Mesenchymal stem cell (in vitro differentiated cells and primary cell): ENCODE data around the gene PTPRG.

Experiments
- DNase-seq: peaks from one replicate; pipeline ENCODE4 v3.0.0-alpha.2; 2013
- H2AFZ ChIP-seq: one replicate; pipeline ENCODE4 v1.6.1; 2013; ENCODE audit warnings: low read depth, mild to moderate bottlenecking, control low read depth, inconsistent platforms, low read length, moderate library complexity
- H2AK5ac ChIP-seq: 2 replicates; pipeline ENCODE4 v1.6.1; 2013; ENCODE audit warnings: low read length, moderate library complexity, mild to moderate bottlenecking, inconsistent platforms; ENCODE audit not compliant: severe bottlenecking
- H2BK120ac ChIP-seq: one replicate; pipeline ENCODE4 v1.6.1; 2013; ENCODE audit warnings: low read depth, mild to moderate bottlenecking, inconsistent platforms, low read length, moderate library complexity
- H2BK12ac ChIP-seq, 2 experiments: one replicate each; pipeline ENCODE4 v1.6.1; 2013; ENCODE audit warnings: inconsistent platforms in 2 of 2, low read length in 2 of 2, mild to moderate bottlenecking in 2 of 2, moderate library complexity in 2 of 2, control low read depth in 1 of 2
- H2BK15ac ChIP-seq: one replicate; pipeline ENCODE4 v1.6.1; 2013; ENCODE audit warnings: mild to moderate bottlenecking, low read depth, inconsistent platforms; ENCODE audit not compliant: poor library complexity, severe bottlenecking
- H2BK5ac ChIP-seq: 2 replicates; pipeline ENCODE4 v1.6.1; 2013; ENCODE audit warnings: low read depth, mild to moderate bottlenecking, low read length, control low read depth, inconsistent platforms; ENCODE audit not compliant: poor library complexity, severe bottlenecking
- H3K14ac ChIP-seq, 2 experiments: one replicate each; pipeline ENCODE4 v1.6.1; 2013; ENCODE audit warnings: inconsistent platforms in 2 of 2, low read length in 2 of 2, control low read depth in 1 of 2, mild to moderate bottlenecking in 1 of 2, moderate library complexity in 1 of 2
- H3K18ac ChIP-seq, 2 experiments: one replicate each; pipeline ENCODE4 v1.6.1; 2013; ENCODE audit warnings: inconsistent platforms in 2 of 2, low read length in 2 of 2, control low read depth in 1 of 2, low read depth in 1 of 2, mild to moderate bottlenecking in 1 of 2
- H3K23ac ChIP-seq, 2 experiments: one replicate each; pipeline ENCODE4 v1.6.1; 2013; ENCODE audit warnings: inconsistent platforms in 2 of 2, low read length in 2 of 2, mild to moderate bottlenecking in 2 of 2, moderate library complexity in 2 of 2, control low read depth in 1 of 2
- H3K27ac ChIP-seq: 2 replicates; pipeline ENCODE4 v1.5.1; 2013; ENCODE audit warnings: mild to moderate bottlenecking, moderate library complexity, low read length, control low read depth, inconsistent platforms; ENCODE audit not compliant: poor library complexity, severe bottlenecking
- H3K27me3 ChIP-seq, 2 experiments: 2 replicates each; pipeline versions ENCODE4 v1.6.1 to v1.7.0; 2013; ENCODE audit warnings: low read length in 2 of 2, mild to moderate bottlenecking in 2 of 2, moderate library complexity in 2 of 2, control low read depth in 1 of 2, inconsistent platforms in 1 of 2; ENCODE audit not compliant: control insufficient read depth in 1 of 2, insufficient read depth in 1 of 2
- H3K36me3 ChIP-seq, 2 experiments: 2 replicates each; pipeline versions ENCODE4 v1.6.1 to v1.7.0; 2013; ENCODE audit warnings: low read length in 2 of 2, control low read depth in 1 of 2, inconsistent platforms in 1 of 2, low read depth in 1 of 2, mild to moderate bottlenecking in 1 of 2; ENCODE audit not compliant: insufficient read depth in 2 of 2, control insufficient read depth in 1 of 2
- H3K4ac ChIP-seq, 2 experiments: one replicate each; pipeline ENCODE4 v1.6.1; 2013; ENCODE audit warnings: inconsistent platforms in 2 of 2, low read length in 2 of 2, mild to moderate bottlenecking in 2 of 2, moderate library complexity in 2 of 2, control low read depth in 1 of 2, low read depth in 1 of 2
- H3K4me1 ChIP-seq: 2 replicates; pipeline ENCODE4 v1.6.1; 2013; ENCODE audit warnings: low read depth, low read length, control low read depth; ENCODE audit not compliant: control insufficient read depth, insufficient read depth
- H3K4me2 ChIP-seq: 2 replicates; pipeline ENCODE4 v1.6.1; 2013; ENCODE audit warnings: low read length, mild to moderate bottlenecking, inconsistent platforms; ENCODE audit not compliant: poor library complexity, severe bottlenecking
- H3K4me3 ChIP-seq, 2 experiments: 2 replicates each; pipeline versions ENCODE4 v1.5.1 to v1.7.0; 2013; ENCODE audit warnings: low read length in 2 of 2, mild to moderate bottlenecking in 2 of 2, control low read depth in 1 of 2, low read depth in 1 of 2; ENCODE audit not compliant: insufficient read depth in 1 of 2
- H3K79me1 ChIP-seq: replicated peaks from 2 replicates; pipeline ENCODE4 v1.6.1; 2013; ENCODE audit warnings: mild to moderate bottlenecking, control low read depth, low read length, inconsistent platforms; ENCODE audit not compliant: poor library complexity, severe bottlenecking
- H3K9ac ChIP-seq: 2 replicates; pipeline ENCODE4 v1.7.0; 2013; ENCODE audit warnings: mild to moderate bottlenecking, low read length, moderate library complexity
- H3K9me3 ChIP-seq: 2 replicates; pipeline ENCODE4 v1.7.0; 2013; ENCODE audit warnings: mild to moderate bottlenecking, low read length; ENCODE audit not compliant: control insufficient read depth
- H4K8ac ChIP-seq: one replicate; pipeline ENCODE4 v1.6.1; 2013; ENCODE audit warnings: inconsistent platforms, mild to moderate bottlenecking, low read length, moderate library complexity
- H4K91ac ChIP-seq: one replicate; pipeline ENCODE4 v1.6.1; 2013; ENCODE audit warnings: mild to moderate bottlenecking, low read length, inconsistent platforms
- WGBS: methylation state at CpG from one replicate; pipeline ENCODE4 v1.1.7; 2013; ENCODE audit warnings: mixed read lengths; 5-methylcytosine and 5-hydroxymethylcytosine counted together

The PTPRG gene

DNA sequence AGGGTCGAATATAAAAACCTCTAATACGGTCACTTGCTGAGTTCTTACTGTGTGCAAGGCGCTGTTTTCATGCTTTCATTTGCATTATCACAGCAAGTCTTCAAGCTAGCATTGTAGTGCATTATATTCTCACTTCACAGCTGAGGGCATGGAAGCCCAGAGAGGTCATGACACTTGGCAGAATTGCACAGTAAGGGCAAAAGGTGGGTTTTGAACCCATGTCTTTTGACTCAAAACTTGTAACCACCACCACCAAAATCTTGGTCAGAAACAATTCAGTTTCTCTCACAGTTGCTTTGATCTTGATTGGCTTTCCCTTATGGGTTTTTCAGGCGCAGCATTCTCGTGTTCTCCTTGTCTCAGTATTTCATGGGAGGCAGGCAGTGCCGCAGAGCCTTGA, 371.1 kb downstream of the PTPRG start:
- H3K18ac ChIP-seq, result no peak overlapping the region
- H3K4me2 ChIP-seq, result no peak overlapping the region
- no peak overlapping the region for H2AK5ac ChIP-seq
- H2BK120ac ChIP-seq, result no peak overlapping the region
- no peak for DNase-seq
- no peak overlapping the region for H3K14ac ChIP-seq
- peaks cover 39% of the 10 kb centered on the region for H3K79me1 ChIP-seq
- H2BK12ac ChIP-seq, result no peak overlapping the region
- H3K27ac ChIP-seq, result no peak overlapping the region
- no peak overlapping the region for H3K9ac ChIP-seq
- H3K4ac ChIP-seq, result no peak overlapping the region
- H3K4me1 ChIP-seq, result peaks cover 1% of the 10 kb centered on the region
- H4K8ac ChIP-seq, result no peak overlapping the region
- no peak overlapping the region for H2BK15ac ChIP-seq
- H4K91ac ChIP-seq, result no peak overlapping the region
- H3K4me3 ChIP-seq, result no peak overlapping the region
- no peak overlapping the region for H2AFZ ChIP-seq
- no peak overlapping the region for H2BK5ac ChIP-seq
- H3K9me3 ChIP-seq, result peaks cover 10% of the 10 kb centered on the region
- no peaks in the 10 kb centered on the region for H3K27me3 ChIP-seq
- H3K23ac ChIP-seq, result no peak overlapping the region
- H3K36me3 ChIP-seq, result peaks cover 3 to 8% of the 10 kb centered on the region in 2 experiments
- 90% methylated on average over 5 of the region's 6 CpGs for WGBS

DNA sequence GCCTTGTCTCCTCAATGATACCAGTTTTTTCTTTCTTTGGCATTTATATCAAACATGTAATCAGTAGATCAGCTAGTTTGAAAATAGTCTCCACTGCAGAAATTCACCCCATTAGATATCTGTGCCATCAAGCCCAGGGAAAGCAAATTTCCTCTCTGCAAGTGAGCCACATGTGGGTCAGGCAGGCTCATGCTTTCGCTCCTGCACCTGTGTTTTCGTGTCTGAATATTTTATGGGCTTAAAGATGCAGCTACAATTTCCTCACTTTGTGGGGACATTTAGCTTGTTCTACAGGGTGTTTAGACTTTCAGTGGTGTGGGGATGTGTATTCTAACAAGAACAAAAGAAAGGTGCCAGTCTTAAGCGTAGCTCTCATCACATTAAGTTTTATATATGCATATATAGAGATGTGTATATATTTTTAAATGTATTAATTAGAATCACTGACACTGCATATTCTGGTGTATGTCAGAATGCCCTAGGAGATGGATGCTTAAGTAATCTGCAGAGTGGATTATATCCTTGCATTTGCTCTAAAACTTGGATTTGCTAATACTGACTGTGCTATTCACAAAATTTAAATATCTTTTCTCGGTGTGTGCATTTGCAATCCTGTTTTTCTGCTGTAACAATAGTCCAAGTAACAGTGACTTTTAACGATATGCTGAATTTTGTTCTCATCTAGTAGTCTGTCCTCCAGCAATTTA, 372.6 kb downstream of the PTPRG start:
- Histone ChIP-seq H2BK12ac (no peak overlapping the region), H3K14ac (no peak overlapping the region), H3K9me3 (peaks cover 10% of the 10 kb centered on the region)

DNA sequence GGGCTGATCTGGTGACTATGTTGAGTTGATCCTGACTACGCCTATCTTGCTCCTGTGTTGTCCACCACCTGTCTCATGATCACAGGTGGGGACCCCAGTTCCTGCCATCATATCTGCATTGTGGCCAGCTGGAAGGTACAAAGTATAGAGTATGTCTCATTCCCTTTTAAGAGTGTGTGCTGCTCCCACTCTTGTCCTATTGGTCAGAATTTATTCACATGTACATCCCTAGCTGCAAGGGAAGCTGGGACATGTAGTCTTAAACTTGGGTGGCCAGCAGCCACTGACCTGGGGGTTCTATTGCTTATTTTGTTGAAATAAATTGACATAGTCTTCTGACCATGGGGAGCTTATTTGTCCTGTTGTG, 373.1 kb downstream of the PTPRG start:
- no peak overlapping the region for H2AFZ ChIP-seq

More for the DNA sequence above, 372.6 kb downstream of the PTPRG start:
- Histone ChIP-seq H3K27me3 (no peaks in the 10 kb centered on the region), H3K4me3 (no peak overlapping the region), H3K4me1 (no peaks in the 10 kb centered on the region), H2AK5ac (no peak overlapping the region), H2AFZ (no peak overlapping the region), H2BK120ac (no peak overlapping the region), H3K18ac (no peak overlapping the region), H3K4ac (no peak overlapping the region), H3K4me2 (no peak overlapping the region), H3K23ac (no peak overlapping the region), H3K79me1 (peaks cover 33% of the 10 kb centered on the region), H4K91ac (no peak overlapping the region), H2BK5ac (no peak overlapping the region), H3K27ac (no peak overlapping the region), H3K9ac (no peak overlapping the region), H3K36me3 (peaks cover 3 to 8% of the 10 kb centered on the region in 2 experiments), H4K8ac (no peak overlapping the region), H2BK15ac (no peak overlapping the region)
- DNase-seq, result no peak
- 100% methylated on average over 4 of the region's 5 CpGs for WGBS

DNA sequence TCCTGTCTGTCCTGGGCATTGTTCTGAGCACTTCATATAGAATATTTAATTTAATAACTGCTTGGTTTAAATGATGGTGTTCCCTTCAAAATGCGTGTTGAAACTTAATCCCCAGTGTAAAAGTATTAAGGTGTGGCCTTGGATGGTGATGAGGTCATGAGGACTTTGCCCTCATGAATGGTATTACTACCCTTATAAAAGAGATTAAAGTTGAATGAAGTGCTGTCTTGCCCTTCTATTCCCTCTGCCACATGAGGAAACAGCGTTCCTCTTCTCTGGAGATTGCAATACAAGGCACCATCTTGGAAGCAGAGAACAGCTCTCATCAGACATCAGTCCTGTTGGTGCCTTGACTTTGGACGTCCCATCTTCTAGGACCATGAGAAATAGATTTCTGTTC, 374.4 kb downstream of the PTPRG start:
- Histone ChIP-seq H2BK5ac (no peak overlapping the region), H3K9ac (no peak overlapping the region), H3K23ac (no peak overlapping the region), H3K18ac (no peak overlapping the region), H3K4ac (no peak overlapping the region), H2AK5ac (no peak overlapping the region), H4K8ac (no peak overlapping the region), H2BK120ac (no peak overlapping the region), H3K27me3 (no peaks in the 10 kb centered on the region), H3K36me3 (peaks cover 3 to 8% of the 10 kb centered on the region in 2 experiments), H3K4me2 (no peak overlapping the region), H3K27ac (no peak overlapping the region), H4K91ac (no peak overlapping the region), H3K4me3 (no peak overlapping the region), H3K4me1 (no peaks in the 10 kb centered on the region), H2BK12ac (no peak overlapping the region), H2AFZ (no peak overlapping the region), H3K79me1 (peaks cover 28% of the 10 kb centered on the region), H3K14ac (no peak overlapping the region), H2BK15ac (no peak overlapping the region), H3K9me3 (peaks cover 10% of the 10 kb centered on the region)
- 88% methylated on average over 3 of the region's 3 CpGs for WGBS
- DNase-seq, result no peak

More for the DNA sequence above, 373.1 kb downstream of the PTPRG start:
- no peak overlapping the region for H2AK5ac ChIP-seq
- H3K27ac ChIP-seq, result no peak overlapping the region
- H3K9me3 ChIP-seq, result peaks cover 10% of the 10 kb centered on the region
- no peak overlapping the region for H3K9ac ChIP-seq
- no peak overlapping the region for H4K91ac ChIP-seq
- H2BK15ac ChIP-seq, result no peak overlapping the region
- WGBS, result 100% methylated on average over 1 of the region's 1 CpG
- no peak overlapping the region for H2BK5ac ChIP-seq
- H3K4ac ChIP-seq, result no peak overlapping the region
- no peak overlapping the region for H3K14ac ChIP-seq
- H3K36me3 ChIP-seq, result peaks cover 3 to 8% of the 10 kb centered on the region in 2 experiments
- H3K23ac ChIP-seq, result no peak overlapping the region
- no peak overlapping the region for H2BK12ac ChIP-seq
- no peak overlapping the region for H2BK120ac ChIP-seq
- H3K27me3 ChIP-seq, result no peaks in the 10 kb centered on the region
- H4K8ac ChIP-seq, result no peak overlapping the region
- no peak overlapping the region for H3K4me3 ChIP-seq
- no peak overlapping the region for H3K4me2 ChIP-seq
- no peak overlapping the region for H3K18ac ChIP-seq
- no peaks in the 10 kb centered on the region for H3K4me1 ChIP-seq
- peaks cover 31% of the 10 kb centered on the region for H3K79me1 ChIP-seq
- no peak for DNase-seq
